ENCODE data around the gene SH3BP5L. TPM values are rescaled to one million over a fixed set of nuclear protein-coding genes. Genes with fewer than 3 reads are reported as not detected.

The SH3BP5L gene
- total and polyA plus RNA-seq, 2 experiments from 2014 or later = 2.8 to 26.1 TPM

GRCh38 chr1:248855580-248855979 lies 29.9 kb upstream of the SH3BP5L start (continued):
- no peak for TF ChIP-seq REST (IDR thresholded peaks at IDR 0.05; ENCODE audit: unreplicated experiment)

GRCh38 chr1:248853663-248854375 lies 28.1 kb upstream of the SH3BP5L start:
- peaks cover 10% of the 10 kb centered on the region for H3K4me1 ChIP-seq (ENCODE audit: insufficient read depth)
- H3K79me2 ChIP-seq (replicated peaks; ENCODE audit: insufficient read depth) = no peaks in the 10 kb centered on the region; the same call in 1 of the 2 replicates
- no peak overlapping the region for H3K27ac ChIP-seq (ENCODE audit: low read depth)
- no peaks in the 10 kb centered on the region; the same call in 2 of the 3 replicates for H3K9me3 Mint-ChIP-seq
- peaks cover 6% of the 10 kb centered on the region; the same call in 1 of the 2 replicates for H3F3A ChIP-seq (replicated peaks; ENCODE audit: low read depth)
- H3K4me3 ChIP-seq = no peak overlapping the region
- no peak for DNase-seq (ENCODE audit: low spot score)
- peaks cover 18% of the 10 kb centered on the region for H3K27me3 Mint-ChIP-seq (ENCODE audit: insufficient read depth, low read depth, poor library complexity)
- peaks cover 16% of the 10 kb centered on the region for H3K36me3 ChIP-seq (ENCODE audit: insufficient read depth)
- no peak overlapping the region for H3K4me3 Mint-ChIP-seq
- H3K4me2 ChIP-seq = no peak overlapping the region
- H3K4me1 Mint-ChIP-seq = peaks cover 9% of the 10 kb centered on the region
- ATAC-seq = no peak
- H3K27me3 ChIP-seq (ENCODE audit: insufficient read depth) = peaks cover 14% of the 10 kb centered on the region
- H2AFZ ChIP-seq = no peak overlapping the region
- no peak overlapping the region for H3K27ac Mint-ChIP-seq
- H3K36me3 Mint-ChIP-seq (ENCODE audit: low read depth) = peaks cover 21% of the 10 kb centered on the region
- no peaks in the 10 kb centered on the region for H3K9me2 ChIP-seq (ENCODE audit: insufficient read depth)
- no peaks in the 10 kb centered on the region; the same call in none of the 2 replicates for H4K20me1 ChIP-seq (replicated peaks; ENCODE audit: insufficient read depth)
- TF ChIP-seq CTCF (conservative IDR thresholded peaks at IDR 0.05; ENCODE audit: low read depth in 2 of 2) (no peak), CREB1 (CRISPR knock-in tag; IDR thresholded peaks at IDR 0.05; ENCODE audit: low read depth) (no peak), STAT1 (IDR thresholded peaks at IDR 0.05; ENCODE audit: unreplicated experiment) (no peak), ZNF331 (CRISPR knock-in tag; IDR thresholded peaks at IDR 0.05; ENCODE audit: low read depth) (no peak), POLR2AphosphoS5 (IDR thresholded peaks at IDR 0.05; ENCODE audit: low read depth) (no peak), NANOG (IDR thresholded peaks at IDR 0.05; ENCODE audit: borderline replicate concordance) (no peak), REST (IDR thresholded peaks at IDR 0.05; ENCODE audit: unreplicated experiment) (no peak), ZNF114 (CRISPR knock-in tag; IDR thresholded peaks at IDR 0.05) (no peak), ZNF462 (CRISPR knock-in tag; IDR thresholded peaks at IDR 0.05) (no peak)

All from GM23338 (cell line).